ENCODE measurements around the gene NSMF.

Gene NSMF

DNA sequence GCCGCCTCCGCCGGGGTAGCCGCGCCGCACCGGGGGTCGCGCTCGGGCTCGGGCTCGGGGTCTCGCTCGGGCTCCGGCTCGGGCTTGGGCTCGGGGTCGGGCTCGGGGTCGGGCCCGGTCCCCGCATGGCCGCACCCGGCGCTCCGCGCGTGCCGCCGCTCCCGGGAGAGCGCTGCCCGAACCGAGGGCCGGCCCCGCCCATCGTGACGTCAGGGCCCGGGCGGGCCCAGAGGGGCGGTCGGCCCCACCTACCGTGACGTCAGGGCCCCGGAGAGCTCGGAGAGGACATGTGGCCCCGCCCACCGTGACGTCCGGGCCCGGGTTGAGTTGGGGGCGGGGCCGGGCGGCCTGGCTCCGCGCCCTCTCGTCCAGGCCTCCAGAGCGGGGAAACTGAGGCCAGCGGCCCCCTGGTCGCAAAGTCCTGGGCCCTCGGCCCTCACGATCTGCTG lies at the start of gene NSMF:
TSS of gene NSMF (minus strand) at position 183 of the 449 bp plus-strand sequence. CDS start 232 bp downstream, outside the sequence.
- peak; percentile 93 for DNase-seq

DNA sequence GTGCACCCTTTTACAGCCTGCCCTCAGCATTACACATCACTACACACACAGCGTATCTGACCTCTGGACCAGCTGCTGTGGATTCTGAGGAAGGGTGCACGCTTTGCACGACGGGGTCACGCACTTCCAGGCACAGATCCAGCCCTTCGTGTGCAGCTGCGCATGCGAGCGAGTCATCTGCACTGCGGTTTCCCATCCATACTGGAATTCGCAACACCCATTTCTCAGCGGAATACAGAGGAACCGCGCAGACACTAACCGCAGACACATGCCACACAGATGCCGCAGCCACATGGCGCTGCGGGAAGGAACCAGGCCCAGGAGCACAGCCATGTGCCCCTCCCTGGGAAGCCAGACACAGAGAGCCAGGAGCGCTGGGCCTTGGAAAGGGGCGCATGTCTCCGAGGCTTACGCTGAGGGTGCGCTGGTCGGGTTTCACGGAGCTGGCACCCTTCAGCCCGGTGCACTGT lies 47.6 kb upstream of the NSMF start:
- DNase-seq, result no peak

DNA sequence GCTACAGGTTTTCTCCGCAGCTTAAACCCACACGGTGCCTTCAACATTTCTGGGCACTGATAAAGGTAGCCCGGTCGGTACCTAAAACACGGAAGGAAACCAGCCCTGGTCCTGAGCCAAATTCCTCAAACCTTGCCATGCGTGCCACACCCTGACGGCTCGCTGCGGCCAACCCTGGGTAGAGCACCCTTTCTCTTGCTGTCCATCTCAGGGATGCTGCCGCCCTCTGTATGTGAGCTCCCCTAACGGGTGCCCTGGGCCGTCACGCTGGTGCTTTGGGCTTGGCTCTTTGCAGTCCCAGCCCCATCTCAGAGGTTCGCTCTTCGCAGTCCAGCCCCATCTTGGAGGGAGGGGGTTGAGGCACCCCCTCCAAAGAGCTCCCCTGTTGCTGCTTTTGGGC lies 47.1 kb upstream of the NSMF start:
- no peak for DNase-seq

GRCh38 chr9:137505421-137506140 lies 46.4 kb upstream of the NSMF start:
- no peak for DNase-seq

DNA sequence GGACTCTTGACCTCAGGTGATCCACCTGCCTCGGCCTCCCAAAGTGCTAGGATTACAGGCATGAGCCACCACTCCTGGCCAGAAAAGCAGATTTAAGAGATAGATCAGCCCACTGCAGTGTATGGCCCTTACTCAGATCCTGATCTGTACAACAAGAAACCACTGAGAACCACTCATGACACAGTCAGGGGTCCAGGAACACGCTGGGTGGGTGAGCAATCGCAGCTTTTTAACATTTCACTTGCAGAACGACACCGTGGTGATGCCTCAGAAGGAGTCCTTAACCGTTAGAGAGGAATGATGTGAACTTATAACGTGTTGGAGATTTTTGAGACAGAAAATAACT lies 45.3 kb upstream of the NSMF start:
- DNase-seq, result no peak

GRCh38 chr9:137502008-137502911 lies 43.1 kb upstream of the NSMF start:
- DNase-seq, result no peak

- no peak for DNase-seq
These were observed 42.3 kb upstream of the NSMF start for GRCh38 chr9:137501457-137501856.

DNA sequence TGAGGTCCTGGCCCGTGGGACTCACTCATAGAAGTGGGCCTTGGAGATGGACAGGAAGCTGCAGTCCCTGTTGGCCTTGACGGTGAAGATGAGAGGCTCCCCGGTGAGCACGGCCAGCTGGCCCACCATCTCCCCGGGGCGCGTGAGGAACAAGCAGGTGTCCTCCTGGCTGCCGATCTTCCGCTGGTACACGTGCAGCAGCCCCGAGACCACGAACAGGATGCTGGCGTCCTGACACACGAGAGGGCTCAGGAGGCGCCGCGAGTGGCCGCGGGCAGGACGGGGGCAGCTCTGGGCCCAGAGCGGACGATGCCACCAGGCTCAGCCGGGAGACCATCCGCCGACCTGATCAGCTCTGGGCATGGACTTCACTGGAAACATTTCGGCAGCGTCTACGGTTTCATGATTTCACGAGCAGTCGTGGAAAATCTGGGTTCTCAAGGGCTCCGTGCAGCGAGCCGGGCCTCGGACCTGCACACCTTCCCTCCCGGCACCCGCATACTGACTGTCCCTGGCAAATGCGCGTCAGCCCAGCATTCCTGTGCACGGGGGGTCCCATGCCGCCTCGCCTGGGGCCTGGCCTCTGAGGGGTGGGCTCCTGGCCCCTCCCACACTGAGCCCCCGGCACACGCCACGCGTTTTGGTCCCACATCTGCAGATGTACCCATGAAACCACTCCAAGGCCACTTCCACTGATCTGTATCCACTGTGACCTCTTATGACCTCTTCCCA lies 41.7 kb upstream of the NSMF start:
- no peak for DNase-seq

DNA sequence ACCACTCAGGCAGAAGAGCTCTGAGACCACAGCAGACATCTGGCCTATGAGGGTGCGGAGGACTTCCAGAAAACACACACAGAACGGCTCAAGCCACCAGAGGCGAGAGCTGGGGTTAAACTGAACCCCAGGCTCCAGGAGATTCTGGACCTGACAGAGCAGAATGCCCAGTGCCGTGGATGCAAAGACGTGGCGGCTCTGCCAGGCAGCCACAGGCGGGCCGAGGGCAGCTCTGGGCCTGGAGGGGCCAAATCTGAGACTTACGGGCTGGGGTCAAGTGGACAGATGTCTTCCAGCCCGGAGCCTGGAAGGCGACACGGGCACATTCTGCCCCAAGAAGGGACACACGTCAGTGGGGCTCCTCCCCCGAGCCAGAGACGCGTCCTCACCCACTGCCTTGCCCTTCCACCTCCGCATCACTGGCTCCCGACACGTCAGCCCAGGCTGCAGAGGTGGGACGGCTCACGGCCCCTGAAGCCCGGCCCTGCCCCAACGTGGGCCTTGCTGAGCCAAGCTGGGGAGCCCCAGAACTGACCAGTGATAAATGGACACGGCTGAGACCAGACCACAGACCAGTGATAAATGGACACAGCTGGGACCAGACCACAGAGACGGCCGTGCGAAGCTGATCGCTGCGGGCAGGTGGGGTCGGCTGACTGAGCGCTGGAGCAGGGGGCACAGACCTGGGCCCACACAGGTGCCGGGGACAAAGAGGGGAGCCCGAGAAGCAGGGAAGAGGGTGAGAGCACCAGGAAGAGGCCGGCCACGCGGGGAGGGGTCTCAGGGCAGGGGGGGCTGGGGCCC lies 40.9 kb upstream of the NSMF start:
- DNase-seq, result no peak

- DNase-seq, result no peak
These were observed 40.3 kb upstream of the NSMF start for GRCh38 chr9:137499416-137499815.

GRCh38 chr9:137498720-137499150 lies 39.6 kb upstream of the NSMF start:
- no peak for DNase-seq

DNA sequence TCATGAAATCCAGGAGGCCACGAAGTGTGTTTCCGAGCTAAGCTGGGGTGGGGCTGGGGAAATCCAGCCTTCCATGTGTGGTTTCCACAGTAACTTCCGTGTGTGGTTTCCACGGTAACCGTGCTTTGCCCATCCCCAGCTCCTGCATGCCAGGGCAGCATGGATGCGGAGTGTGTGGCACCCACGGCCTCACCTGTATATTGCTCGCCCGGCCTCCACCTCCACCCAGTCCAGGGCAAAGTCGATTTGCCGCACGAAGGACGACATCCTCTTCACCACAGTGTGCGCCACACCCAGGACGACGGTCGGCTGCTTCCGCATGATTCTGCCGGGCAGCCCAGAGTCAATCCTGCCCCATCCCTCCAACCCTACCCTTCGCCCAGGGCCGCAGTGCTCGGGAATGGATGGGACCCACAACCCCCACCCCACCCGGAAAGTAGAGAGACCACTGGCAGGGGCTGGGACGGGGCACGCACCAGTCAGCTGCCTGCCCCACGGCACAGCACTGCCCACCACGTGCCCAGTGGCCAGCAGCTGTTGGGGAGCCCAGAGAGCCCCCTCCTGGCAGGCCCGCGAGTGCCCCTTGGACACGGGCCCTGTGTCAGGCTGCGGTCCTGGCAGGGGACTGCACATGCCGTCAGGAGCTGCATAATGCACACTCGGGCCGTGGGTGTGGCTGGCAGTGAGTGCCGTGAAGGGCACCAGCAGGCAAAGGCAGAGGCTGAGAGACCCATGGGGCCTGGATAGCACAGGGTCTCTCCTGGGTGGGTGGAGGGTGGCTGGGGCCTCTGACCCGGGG lies 39.0 kb upstream of the NSMF start:
- DNase-seq, result no peak

DNA sequence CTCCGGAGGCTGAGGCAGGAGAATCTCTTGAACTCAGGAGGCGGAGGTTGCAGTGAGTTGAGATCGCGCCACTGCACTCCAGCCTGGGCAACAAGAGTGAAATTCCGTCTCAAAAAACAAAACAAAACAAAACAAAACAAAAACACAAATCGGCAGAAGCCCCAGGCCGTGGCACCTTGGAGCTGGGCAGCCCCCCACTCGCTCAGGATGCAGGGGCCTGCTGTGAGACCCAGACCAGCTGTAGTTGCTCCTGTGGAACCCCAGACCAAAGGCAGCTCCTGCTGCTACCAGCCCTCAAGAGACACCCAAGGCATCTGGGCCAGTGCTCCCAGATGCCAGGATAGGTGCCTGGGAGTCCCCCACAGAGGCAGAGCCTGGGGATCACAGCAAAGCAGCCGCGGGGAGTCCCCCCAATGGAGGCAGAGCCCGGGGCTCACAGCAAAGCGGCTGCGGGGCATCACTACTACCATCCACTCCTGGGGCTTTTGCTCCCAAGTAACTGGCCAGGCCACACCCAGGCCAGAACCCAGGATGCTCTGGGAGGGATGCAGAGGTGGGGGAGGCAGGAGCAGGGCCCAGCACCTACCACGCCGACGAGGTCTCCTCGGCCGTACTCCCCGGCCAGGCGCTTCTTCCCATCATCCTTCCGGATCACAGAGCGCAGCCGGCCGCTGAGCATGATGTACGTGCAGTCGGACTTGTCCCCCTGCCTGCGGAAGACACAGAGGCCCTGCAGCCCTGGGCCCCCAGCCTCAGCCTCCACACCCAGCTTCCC lies 37.7 kb upstream of the NSMF start:
- DNase-seq, result no peak

GRCh38 chr9:137494550-137495351 lies 35.6 kb upstream of the NSMF start:
- no peak for DNase-seq

- DNase-seq, result no peak
These were observed 35.0 kb upstream of the NSMF start for GRCh38 chr9:137494104-137494544.

DNA sequence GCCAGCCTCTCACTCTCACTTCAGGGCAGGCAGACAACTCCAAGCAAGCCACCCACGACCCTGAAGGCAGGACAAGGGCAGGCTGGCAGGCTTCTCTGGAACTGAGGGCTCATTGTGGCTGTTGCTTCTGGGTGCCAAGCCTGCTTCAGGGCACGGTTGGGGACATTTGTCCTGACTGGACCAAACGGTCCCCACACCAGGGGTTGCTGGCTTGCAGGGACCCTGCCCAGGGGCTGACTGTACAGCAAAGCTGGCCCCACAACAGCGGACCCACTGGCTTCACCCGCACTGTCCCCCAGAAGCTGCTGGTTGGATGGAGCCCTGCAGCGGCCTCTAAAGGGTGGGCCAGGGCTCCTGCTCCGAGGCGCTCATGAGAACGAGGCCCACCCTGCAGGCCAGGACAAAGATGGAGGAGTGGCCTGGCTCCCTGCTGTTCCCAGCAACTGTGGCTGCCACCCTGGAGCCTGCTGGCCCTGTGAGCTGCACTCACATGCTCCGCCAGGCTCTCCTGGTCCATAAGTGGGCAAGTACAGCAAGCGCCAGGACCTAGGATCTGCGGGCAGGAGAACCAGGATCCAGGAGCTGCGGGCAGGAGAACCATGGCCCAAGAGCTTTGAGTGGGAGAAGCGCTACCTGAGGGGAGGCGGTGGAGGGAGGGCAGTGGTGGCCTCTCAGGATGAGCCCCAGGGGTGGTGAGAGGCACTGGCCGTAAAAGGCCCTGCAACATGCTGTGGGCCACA lies 34.4 kb upstream of the NSMF start:
- no peak for DNase-seq

DNA sequence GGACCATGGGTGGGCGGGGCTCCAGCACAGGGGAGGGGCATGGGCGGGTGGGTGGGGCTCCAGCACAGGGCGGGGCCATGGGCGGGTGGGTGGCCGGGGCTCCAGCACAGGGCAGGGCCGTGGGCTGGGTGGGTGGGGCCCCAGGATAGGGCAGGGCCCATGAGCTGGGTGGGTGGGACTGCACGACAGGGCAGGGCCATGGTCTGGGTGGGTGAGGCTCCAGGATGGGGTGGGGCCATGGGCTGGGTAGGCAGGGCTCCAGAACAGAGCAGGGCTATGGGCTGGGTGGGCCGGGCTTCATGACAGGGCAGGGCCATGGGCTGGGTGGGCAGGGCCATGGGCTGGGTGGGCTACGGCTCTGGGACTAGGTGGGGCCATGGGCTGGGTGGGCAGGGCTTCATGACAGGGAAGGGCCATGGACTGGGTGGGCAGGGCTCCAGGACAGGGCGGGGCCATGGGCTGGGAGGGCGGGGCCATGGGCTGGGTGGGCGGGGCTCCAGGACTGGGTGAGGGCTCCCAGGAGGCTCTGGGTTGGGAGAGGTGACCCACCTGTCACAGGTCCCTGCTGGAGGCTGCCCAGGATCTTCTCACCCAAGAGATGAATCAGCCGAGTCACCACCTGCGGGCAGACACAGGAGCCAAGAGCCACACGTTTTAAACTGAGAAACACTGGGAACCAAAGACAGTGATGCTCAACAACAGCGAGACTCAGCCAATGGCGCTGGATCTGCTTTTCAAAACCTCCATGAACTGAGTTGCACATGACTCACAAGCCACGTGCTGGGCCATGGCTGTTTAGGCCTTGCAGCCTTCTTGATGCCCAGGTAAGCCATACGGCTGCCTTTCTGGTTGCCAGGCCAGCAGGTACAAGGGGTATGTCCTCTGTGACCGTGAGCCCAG lies 33.6 kb upstream of the NSMF start:
- DNase-seq, result peak; percentile 8 to 11

All from activated CD4-positive, alpha-beta T cell treated with anti-CD3 and anti-CD28 coated beads, Interleukin-2, amount 50 U/mL, for 48 hours (primary cell).